Stimulated activated CD8-positive, alpha-beta memory T cell treated with anti-CD3 and anti-CD28 coated beads, Interleukin-2, amount 100 ng/mL, for 48 hours (primary cell): ENCODE results near the gene ELOVL7.
"Not testable (repeated sequence)": the region's sequence is repeated elsewhere in the genome, so short reads cannot be mapped to it uniquely, and the experiment has no call there.

Experiments
- DNase-seq, 2 donors: peaks; one replicate each; pipeline ENCODE4 v3.0.0-alpha.2; 2020; ENCODE audit warnings: low read depth in 2 of 2

Gene ELOVL7

DNA sequence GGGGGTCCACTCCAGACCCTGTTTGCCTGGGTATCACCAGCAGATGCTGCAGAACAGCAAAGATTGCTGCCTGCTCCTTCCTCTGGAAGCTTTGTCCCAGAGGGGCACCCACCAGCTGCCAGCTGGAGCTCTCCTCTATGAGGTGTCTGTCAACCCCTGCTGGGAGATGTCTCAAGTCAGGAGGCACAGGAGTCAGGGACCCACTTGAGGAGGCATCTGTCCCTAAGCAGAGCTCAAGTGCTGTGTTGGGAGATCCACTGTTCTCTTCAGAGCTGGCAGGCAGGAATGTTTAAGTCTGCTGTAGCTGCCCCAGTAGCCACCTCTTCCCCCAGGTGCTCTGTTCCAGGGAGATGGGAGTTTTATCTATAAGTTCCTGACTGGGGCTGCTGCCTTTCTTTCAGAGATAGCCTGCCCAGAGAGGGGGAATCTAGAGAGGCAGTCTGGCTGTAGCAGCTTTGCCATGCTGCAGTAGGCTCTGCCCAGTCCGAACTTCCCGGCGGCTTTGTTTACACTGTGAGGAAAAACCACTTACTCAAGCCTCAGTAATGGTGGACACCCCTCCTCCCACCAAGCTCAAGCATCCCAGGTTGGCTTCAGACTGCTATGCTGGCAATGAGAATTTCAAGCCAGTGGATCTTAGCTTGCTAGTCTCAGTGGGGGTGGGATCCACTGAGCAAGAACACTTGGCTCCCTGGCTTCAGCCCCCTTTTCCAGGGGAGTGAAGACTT is 128.7 kb downstream of the ELOVL7 start:
- DNase-seq, result not testable (repeated sequence)

GRCh38 chr5:60712950-60713349 is 131.1 kb downstream of the ELOVL7 start:
- DNase-seq, result no peak

- not testable (repeated sequence) for DNase-seq
Measured at GRCh38 chr5:60711892-60712291, 132.2 kb downstream of the ELOVL7 start.

DNA sequence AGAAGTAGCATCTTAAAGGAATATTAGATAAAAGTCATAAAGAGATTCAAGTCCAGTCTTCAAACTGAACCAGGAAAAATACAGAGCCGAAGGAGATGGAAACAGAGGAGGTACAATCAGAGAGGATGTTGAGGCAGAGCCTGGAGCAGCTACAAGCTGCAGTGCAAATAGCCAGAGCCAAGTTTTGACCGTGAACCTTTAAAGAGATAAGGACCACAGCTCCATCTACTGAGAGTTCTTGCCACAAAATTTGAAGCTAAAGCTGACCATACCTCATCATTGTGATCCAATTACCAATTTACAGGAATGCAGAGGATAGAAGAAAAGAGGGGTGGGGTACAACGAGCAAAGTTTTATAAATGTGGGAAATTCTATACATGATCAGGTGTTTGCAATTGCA is 133.7 kb downstream of the ELOVL7 start:
- no peak for DNase-seq

GRCh38 chr5:60705144-60705543 is 138.9 kb downstream of the ELOVL7 start:
- no peak for DNase-seq

- no peak for DNase-seq
Measured at GRCh38 chr5:60703944-60704343, 140.1 kb downstream of the ELOVL7 start.
